Activated effector memory CD4-positive, alpha-beta T cell treated with Interleukin-2 at 50 U/mL for 16 hours (primary cell): Measurements from ENCODE around the gene GLIPR1.

ENCODE experiments used
- DNase-seq: peaks from one replicate; pipeline ENCODE4 v3.0.0-alpha.2; 2020

GLIPR1 gene

DNA sequence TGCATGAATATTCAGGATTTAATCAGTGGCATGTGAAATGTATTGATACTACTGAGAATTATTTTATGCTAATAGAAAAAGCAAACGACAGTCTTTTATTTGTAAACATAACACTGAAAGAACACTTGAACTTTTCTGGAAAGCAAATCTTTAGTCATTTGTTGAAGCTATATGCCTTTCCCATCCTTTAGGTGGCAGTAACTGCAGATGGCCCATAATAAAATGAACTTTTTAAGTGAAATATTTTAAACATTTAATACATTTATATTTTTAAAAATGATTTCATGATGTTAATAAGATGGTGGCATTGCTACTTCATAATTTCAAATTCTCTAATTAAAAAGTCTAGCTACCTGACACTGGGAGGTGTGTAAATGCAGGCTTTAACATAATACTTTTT lies 44.7 kb downstream of the GLIPR1 start:
- no peak for DNase-seq

DNA sequence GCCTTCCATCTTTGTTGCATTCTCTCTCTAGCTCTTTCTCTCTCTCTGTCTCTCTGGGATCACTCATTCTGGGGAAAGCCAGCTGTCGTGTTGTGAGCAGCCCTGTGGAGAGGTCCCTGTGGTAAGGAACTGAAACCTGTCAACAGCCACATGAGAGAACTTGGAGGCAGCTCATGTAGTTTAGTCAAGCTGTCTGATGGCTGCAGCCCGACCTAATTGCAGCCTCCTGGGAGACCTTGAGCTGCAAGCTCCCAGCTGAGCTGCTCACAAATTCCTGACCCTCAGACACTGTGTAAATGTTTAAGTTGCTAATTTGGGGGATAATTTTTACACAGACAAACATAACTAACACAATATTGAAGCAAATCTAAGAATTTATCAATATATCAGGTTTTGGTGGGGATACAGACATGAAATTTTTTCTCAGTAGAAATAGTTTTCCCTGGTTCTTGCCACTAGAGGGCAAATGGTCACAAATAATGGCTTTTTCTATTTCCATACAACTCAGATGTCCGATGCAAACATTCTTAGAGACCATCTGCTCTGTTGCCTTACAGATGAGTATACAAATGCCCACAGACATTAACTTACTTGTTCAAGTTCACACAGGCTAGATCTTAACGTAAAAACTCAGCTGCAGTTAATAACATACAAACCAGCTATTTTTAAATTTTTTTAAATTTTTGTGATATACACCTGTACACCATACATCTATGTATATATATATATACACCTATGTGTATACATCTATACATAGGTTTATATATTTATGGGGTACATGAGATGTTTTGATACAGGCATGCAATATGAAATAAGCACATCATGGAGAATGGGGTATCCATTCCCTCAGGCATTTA lies 46.3 kb downstream of the GLIPR1 start:
- no peak for DNase-seq

DNA sequence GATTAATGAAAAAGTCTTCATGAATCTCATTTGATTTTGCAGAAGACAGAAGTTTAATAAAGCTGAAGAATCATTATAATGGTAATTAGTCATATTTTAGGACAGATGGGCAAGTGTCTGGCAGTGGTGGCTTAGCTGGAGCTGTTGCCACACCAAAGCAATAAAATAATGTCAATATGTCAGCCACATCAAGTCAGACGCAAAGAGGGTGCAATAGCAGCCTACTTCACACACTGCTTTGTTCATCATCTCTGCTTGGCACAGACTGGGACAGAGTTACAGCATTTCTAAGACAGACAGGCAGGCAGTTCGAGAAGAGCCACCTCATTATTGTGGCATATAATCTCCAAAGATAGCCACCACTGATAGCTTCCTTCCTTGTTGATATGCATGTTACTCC lies 47.7 kb downstream of the GLIPR1 start:
- DNase-seq, result no peak

DNA sequence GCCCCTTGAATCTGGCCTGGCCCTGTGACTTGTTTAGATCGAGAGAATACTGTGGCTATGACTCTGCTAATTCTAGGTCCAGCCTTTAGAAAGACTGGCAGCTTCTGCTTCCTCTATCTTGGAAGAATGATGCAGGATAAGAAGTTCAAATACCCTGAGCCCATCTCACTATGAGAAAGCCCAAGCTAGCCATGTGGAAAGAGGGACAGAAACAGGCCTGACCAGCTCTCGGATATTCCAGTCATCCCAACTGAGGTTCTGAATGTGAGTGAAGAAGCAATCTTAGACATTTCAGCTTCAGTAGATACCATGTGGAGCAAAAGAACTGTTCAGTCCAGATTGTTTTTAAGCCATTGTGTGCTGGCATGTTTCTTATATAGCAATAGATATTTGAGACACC lies 48.1 kb downstream of the GLIPR1 start:
- DNase-seq, result no peak

DNA sequence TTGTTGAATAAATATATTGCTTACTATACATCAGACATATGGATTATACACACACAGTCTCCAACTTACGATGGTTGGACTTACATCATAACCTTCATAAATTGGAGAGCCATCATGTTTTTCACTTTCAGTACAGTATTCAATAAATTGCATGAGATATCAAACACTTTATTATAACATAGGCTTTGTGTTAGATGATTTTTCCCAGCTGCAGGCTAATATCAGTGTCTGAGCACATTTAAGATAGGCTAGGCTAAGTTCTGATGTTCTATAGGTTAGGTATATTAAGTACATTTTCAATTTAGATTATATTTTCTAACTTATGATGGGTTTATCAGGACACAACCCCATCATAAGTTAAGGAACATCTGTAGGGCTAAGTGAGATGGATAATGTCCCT lies 48.8 kb downstream of the GLIPR1 start:
- no peak for DNase-seq

DNA sequence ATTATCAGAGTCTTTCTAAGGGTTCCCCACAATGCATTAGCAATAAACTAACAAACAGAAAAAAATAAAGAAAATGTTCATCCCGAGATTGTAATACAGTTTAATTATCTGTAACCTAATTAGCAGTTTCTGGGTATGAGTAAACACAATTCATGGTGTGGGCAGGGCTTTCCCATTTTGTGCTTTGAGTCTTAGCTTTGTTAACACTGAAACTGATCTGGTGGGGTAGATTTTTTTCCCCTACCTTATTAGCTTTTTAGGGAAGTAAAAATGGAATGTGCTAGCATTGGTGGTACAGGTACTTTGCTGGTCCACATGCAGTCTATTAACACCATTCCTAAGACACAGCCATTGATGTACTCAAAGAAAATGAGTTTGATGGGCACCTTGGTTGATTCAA lies 49.3 kb downstream of the GLIPR1 start:
- DNase-seq, result no peak

DNA sequence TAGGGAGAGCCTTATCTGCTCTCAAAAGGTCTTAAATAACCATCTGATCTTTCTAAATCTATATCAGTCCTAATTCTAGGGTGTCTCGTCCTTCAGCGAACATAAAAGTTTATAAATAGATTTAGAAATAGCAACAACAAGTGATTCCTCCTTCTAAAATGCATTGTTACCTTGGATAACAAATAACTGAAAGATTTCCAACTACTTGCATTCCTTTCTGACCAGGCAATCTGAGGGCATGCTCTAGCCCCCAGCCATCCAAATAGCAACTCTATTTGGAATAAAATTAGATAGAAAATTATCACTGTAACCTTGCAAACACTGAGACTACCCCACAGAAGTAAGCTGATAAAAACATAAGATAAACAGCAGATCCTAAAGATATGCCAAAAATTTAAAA lies 52.7 kb downstream of the GLIPR1 start:
- no peak for DNase-seq

DNA sequence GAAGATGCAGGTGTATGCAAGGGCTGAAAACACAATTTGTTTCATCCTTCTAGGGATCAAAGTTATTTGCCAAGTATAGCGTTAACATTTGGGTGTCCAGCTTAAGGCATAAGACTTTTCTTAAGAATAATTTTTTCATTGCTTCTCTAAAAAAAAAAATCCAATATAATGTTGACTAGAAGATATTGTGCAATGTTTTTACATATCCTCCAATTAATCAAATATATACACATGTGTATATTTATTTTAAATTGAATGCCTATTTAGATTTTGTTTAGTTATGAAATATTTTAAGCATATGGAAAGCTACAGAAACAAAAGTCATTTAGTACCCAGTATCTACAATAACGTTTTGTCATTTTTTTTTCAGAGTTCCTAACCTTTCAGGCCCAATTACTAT lies 59.3 kb downstream of the GLIPR1 start:
- no peak for DNase-seq

DNA sequence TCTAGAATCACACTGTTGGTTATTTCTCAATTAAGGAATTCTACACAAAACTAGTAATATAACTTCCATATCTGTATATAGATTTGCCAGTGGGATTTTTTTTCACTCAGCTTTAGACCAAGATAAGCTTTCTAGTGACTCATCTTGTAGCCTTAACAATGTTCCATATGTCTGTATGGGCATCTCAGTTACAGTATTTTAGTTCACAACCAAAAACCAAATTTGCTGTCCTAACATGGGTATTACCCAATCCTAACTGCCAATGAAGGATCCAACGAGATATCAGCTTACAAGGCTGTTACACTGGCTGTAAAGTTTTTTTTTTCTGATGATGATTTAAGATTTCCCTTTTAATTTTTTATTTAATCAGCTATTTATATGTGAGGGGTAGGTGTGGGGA lies 62.4 kb downstream of the GLIPR1 start:
- DNase-seq, result no peak

DNA sequence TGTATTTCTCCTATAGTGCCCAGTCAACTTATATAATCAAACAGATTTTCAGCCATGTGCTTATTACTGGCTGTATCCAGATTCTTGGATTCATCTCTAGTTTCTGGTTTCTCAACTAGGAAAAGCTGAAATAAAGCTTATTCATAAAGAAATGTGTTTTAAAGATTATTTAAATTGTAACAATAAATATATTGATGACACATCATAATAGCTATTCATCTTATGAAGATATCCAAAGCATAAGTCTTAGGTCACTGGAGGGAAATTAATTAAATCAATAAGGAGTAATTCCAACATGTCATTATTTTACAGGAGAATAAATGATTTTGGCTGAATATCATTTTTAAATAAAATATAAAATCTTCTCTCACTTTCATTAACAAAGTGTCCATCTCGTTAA lies 63.0 kb downstream of the GLIPR1 start:
- no peak for DNase-seq

DNA sequence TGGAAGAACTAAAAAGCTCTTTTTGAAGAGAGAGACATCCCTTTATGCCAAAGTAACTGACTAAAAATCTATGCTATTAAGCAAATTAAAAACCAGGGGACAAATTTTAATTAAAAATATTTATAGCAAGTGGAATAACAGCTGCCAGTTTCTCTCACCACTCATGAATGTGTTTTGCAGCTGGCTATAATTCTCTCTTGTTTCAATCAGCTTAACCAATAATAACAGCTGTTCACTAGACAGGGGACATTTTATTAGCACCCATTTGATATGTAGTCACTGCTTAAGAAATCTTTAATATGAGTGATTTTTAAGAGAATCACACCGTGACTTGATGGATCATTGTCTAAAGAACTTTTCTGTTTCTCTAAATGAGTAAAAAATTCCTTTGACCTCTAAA lies 65.1 kb downstream of the GLIPR1 start:
- no peak for DNase-seq

DNA sequence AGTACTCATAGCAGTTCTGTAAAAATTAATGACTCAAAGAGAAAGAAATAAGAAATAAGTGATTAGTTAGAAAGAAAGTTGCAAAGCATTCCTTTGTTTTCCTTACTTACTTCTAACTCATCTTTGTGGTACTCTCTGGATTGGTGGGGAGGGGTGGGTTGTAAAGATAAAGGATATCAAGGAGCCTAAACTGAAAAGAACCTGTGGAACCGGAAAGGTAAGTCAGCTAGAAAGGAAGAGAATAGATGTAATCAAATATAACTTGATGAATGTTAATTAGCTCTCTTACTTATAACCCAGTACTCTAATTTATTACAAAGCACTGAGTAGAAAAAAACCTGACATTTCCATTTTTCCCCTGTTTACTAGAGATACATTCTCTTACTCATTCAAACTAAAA lies 68.3 kb downstream of the GLIPR1 start:
- no peak for DNase-seq

DNA sequence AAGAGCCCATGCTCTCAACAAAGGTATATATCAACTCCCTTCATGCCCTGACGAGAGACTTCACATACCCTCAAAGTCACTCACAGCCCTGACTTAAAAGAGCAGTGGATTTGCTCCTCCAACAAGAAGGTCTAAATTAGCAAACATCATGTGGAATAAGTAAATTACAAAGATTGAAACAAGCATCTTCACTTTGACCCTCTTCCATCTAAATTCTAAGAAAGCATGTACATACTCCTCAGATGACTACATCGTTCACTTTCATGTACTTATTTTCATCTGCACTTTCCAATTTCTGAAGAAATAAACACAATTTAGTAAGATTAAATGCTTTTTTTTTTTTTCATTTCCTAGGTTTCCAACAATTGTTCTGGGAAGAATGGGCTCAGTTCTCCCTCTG lies 69.4 kb downstream of the GLIPR1 start:
- no peak for DNase-seq

DNA sequence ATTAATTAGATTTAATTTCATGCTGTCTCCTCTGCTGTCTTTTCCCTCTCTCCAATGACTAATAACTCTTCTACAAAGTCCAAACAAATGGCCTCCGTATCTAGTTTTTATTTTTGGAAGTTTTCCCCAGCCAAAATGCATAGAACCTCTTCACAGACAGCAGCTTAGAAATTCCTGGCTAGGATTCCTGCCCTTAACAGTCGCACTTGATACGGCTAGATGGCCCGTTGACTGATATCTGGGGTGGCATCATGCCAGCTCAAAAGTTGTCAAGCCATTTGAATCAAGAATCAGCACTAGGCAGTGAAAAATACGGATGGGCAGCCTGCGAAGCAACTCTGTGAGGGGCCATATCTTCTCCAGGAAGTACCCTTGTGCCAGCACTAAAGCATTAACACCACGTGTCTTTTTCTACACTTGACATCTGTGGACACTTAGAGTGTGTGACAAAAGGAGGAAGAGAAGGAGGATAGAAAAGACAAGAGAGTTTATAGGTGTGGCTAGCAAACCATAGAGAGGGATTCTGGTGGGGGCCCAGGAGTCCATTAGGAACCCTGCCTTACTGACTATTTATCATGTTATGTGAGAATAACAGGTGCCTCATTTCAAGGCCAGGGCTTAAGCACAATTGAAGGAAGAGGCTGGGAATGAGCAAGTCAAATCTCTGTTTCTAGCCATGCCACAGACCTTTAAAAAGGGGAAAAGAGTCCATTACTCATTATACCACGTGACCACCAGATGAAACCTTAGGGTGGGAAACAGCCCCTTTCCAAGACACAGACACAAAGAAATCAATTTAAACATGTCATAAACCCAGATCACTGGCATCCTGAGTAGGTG lies 70.1 kb downstream of the GLIPR1 start:
- DNase-seq, result no peak

DNA sequence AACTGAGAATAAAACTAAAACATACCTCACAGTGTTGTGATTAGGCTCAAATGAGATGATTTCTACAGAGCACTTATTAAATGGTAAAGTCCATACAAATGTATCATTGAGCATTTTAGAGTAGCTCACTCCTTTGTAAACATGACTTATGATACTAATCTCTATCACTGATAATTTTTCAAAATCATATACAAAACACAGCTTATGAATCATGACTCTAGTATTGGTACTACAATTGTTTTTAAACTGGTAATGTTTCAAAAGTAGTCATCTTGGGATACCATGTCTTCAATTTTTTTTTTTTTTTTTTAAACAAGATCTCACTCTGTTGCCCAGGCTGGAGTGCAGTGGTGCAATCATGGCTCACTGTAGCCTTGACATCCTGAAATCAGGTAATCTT lies 70.9 kb downstream of the GLIPR1 start:
- DNase-seq, result no peak

DNA sequence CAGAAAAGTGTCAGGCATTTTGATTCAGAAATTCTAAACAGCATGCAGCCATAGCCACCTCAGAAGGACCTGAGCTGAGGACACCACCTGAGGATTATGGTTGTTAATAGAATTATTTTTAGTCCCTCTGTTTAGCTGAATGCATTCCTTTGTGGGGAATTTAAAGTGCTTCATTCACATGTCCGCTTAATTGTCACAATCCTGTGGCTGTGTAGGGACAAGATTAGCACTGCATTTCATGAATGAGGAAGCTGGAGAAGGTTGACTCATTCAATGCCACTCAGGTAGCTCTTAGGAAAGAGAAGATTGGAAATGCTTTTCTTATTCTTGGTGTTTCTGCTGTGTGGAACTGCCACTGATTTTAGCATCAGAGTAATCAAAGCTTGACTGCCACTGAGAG lies 72.8 kb downstream of the GLIPR1 start:
- DNase-seq, result no peak
